HG02938 (cell line): ENCODE data around the gene ENOX1.

ENCODE experiments used
- ATAC-seq: cut with Tn5 transposase; IDR thresholded peaks from one replicate; pipeline ENCODE4 v1.9.1; 2021; ENCODE audit warnings: mild to moderate bottlenecking, moderate library complexity; ENCODE audit not compliant: unreplicated experiment

ENOX1 gene

GRCh38 chr13:43492745-43493144 lies 294.0 kb downstream of the ENOX1 start:
- no peak for ATAC-seq

- ATAC-seq = no peak
Observed at GRCh38 chr13:43492311-43492710, 294.5 kb downstream of the ENOX1 start.

GRCh38 chr13:43489233-43489632 lies 297.5 kb downstream of the ENOX1 start:
- no peak for ATAC-seq

GRCh38 chr13:43487885-43488284 lies 298.9 kb downstream of the ENOX1 start:
- ATAC-seq = no peak

GRCh38 chr13:43487461-43487860 lies 299.3 kb downstream of the ENOX1 start:
- ATAC-seq = no peak

- ATAC-seq = no peak
Observed at GRCh38 chr13:43484432-43485225, 302.1 kb downstream of the ENOX1 start.

- ATAC-seq = no peak
Observed at GRCh38 chr13:43483930-43484329, 302.8 kb downstream of the ENOX1 start.

- ATAC-seq = no peak
Observed at GRCh38 chr13:43482641-43483040, 304.1 kb downstream of the ENOX1 start.

GRCh38 chr13:43482026-43482425 lies 304.7 kb downstream of the ENOX1 start:
- ATAC-seq = no peak

- no peak for ATAC-seq
Observed at GRCh38 chr13:43478902-43479301, 307.9 kb downstream of the ENOX1 start.

- no peak for ATAC-seq
Observed at GRCh38 chr13:43478211-43478610, 308.6 kb downstream of the ENOX1 start.

GRCh38 chr13:43475140-43475539 lies 311.6 kb downstream of the ENOX1 start:
- ATAC-seq = no peak

GRCh38 chr13:43473437-43473836 lies 313.3 kb downstream of the ENOX1 start:
- no peak for ATAC-seq

GRCh38 chr13:43472980-43473379 lies 313.8 kb downstream of the ENOX1 start:
- ATAC-seq = no peak

GRCh38 chr13:43472339-43472738 lies 314.4 kb downstream of the ENOX1 start:
- ATAC-seq = no peak

- no peak for ATAC-seq
Observed at GRCh38 chr13:43470610-43471009, 316.2 kb downstream of the ENOX1 start.

GRCh38 chr13:43469791-43470190 lies 317.0 kb downstream of the ENOX1 start:
- no peak for ATAC-seq

- no peak for ATAC-seq
Observed at GRCh38 chr13:43464578-43465264, 322.1 kb downstream of the ENOX1 start.

- no peak for ATAC-seq
Observed at GRCh38 chr13:43448605-43449336, 338.0 kb downstream of the ENOX1 start.

GRCh38 chr13:43446126-43446525 lies 340.6 kb downstream of the ENOX1 start:
- no peak for ATAC-seq

- no peak for ATAC-seq
Observed at GRCh38 chr13:43445668-43446067, 341.1 kb downstream of the ENOX1 start.

- ATAC-seq = no peak
Observed at GRCh38 chr13:43444081-43444480, 342.7 kb downstream of the ENOX1 start.
